ENCODE results near the gene PTPN1. TPM values are rescaled to one million over a fixed set of nuclear protein-coding genes. Genes with fewer than 3 reads are reported as not detected.
A peak's percentile ranks its signal among the peaks of the same experiment; 100 is the strongest.

PTPN1 gene
- polyA plus RNA-seq, 3 donors = 12.4 to 21.4 (median 19.1) TPM

GRCh38 chr20:50591233-50591852 lies 81.2 kb downstream of the PTPN1 start:
- no peak overlapping the region for H3K9ac ChIP-seq (ENCODE audit: insufficient read depth, low read length, poor library complexity, severe bottlenecking)
- TF ChIP-seq CTCF (IDR thresholded peaks at IDR 0.05) = no peak
- Mint-ChIP-seq H3K4me3 (no peak overlapping the region), H3K36me3 (peaks cover 22 to 42% of the 10 kb centered on the region in 2 donors), H3K4me1 (peaks cover 4% of the 10 kb centered on the region), H3K27me3 (ENCODE audit: low read depth in 3 of 3) (peaks cover 0 to 7% (median 5%) of the 10 kb centered on the region in 3 donors), H3K9me3 (no peaks in the 10 kb centered on the region), H3K27ac (no peak overlapping the region)
- no peak overlapping the region for H3K27ac ChIP-seq (ENCODE audit: low read depth in 1 of 2, low read length in 2 of 2)
- H3K4me2 ChIP-seq (replicated peaks; ENCODE audit: extremely low read depth, low read length, poor library complexity, severe bottlenecking) = no peak overlapping the region
- H2AFZ ChIP-seq (ENCODE audit: insufficient read depth, low read depth, low read length, poor library complexity, severe bottlenecking) = no peak overlapping the region
- peaks cover 8% of the 10 kb centered on the region for H4K20me1 ChIP-seq (ENCODE audit: insufficient read depth, low read length)
- no peaks in the 10 kb centered on the region for H3K9me3 ChIP-seq (replicated peaks in 1 of 2; ENCODE audit: control insufficient read depth in 1 of 2, insufficient read depth in 1 of 2, low read length in 2 of 2)
- DNase-seq = no peak
- 100% methylated on average over 1 of the region's 5 CpGs for WGBS (ENCODE audit: insufficient coverage)
- H3K27me3 ChIP-seq (ENCODE audit: control insufficient read depth in 2 of 2, insufficient read depth in 2 of 2, low read length in 2 of 2) = no peaks in the 10 kb centered on the region
- H3K4me1 ChIP-seq (ENCODE audit: control insufficient read depth in 1 of 2, insufficient read depth in 2 of 2, low read length in 2 of 2) = no peaks in the 10 kb centered on the region
- no peak overlapping the region for H3K4me3 ChIP-seq (replicated peaks in 1 of 3; ENCODE audit: low read depth in 2 of 3, low read length in 3 of 3)
- H3K79me2 ChIP-seq (ENCODE audit: insufficient read depth, low read length) = no peaks in the 10 kb centered on the region
- H3K36me3 ChIP-seq (replicated peaks in 1 of 2; ENCODE audit: control insufficient read depth in 1 of 2, insufficient read depth in 2 of 2, low read length in 2 of 2) = peaks cover 20 to 32% of the 10 kb centered on the region in 2 donors
- intact Hi-C loops (cut with micrococcal nuclease) = no loop called here

GRCh38 chr20:50592282-50593004 lies 82.3 kb downstream of the PTPN1 start:
- no peak overlapping the region for H3K27ac ChIP-seq (ENCODE audit: low read depth in 1 of 2, low read length in 2 of 2)
- intact Hi-C loops (cut with micrococcal nuclease) = no loop called here

More at GRCh38 chr20:50592282-50593004, 82.3 kb downstream of the PTPN1 start:
- no peak overlapping the region for H2AFZ ChIP-seq (ENCODE audit: insufficient read depth, low read depth, low read length, poor library complexity, severe bottlenecking)
- no peaks in the 10 kb centered on the region for H3K27me3 ChIP-seq (ENCODE audit: control insufficient read depth in 2 of 2, insufficient read depth in 2 of 2, low read length in 2 of 2)
- Mint-ChIP-seq H3K36me3 (peaks cover 11 to 31% of the 10 kb centered on the region in 2 donors), H3K27ac (peak overlapping the region in 1 of 7 donors; percentile 15), H3K4me1 (peaks cover 5% of the 10 kb centered on the region), H3K9me3 (no peaks in the 10 kb centered on the region), H3K4me3 (no peak overlapping the region), H3K27me3 (ENCODE audit: low read depth in 3 of 3) (peaks cover 2 to 10% (median 5%) of the 10 kb centered on the region in 3 donors)
- no peaks in the 10 kb centered on the region for H3K4me1 ChIP-seq (ENCODE audit: control insufficient read depth in 1 of 2, insufficient read depth in 2 of 2, low read length in 2 of 2)
- no peak overlapping the region for H3K4me2 ChIP-seq (replicated peaks; ENCODE audit: extremely low read depth, low read length, poor library complexity, severe bottlenecking)
- TF ChIP-seq CTCF (IDR thresholded peaks at IDR 0.05) = no peak
- no peaks in the 10 kb centered on the region for H3K79me2 ChIP-seq (ENCODE audit: insufficient read depth, low read length)
- peaks cover 8% of the 10 kb centered on the region for H4K20me1 ChIP-seq (ENCODE audit: insufficient read depth, low read length)
- no peak overlapping the region for H3K9ac ChIP-seq (ENCODE audit: insufficient read depth, low read length, poor library complexity, severe bottlenecking)
- H3K36me3 ChIP-seq (replicated peaks in 1 of 2; ENCODE audit: control insufficient read depth in 1 of 2, insufficient read depth in 2 of 2, low read length in 2 of 2) = peaks cover 9 to 21% of the 10 kb centered on the region in 2 donors
- DNase-seq = no peak
- no peaks in the 10 kb centered on the region for H3K9me3 ChIP-seq (replicated peaks in 1 of 2; ENCODE audit: control insufficient read depth in 1 of 2, insufficient read depth in 1 of 2, low read length in 2 of 2)
- 93% methylated on average over 15 of the region's 19 CpGs for WGBS (ENCODE audit: insufficient coverage)
- H3K4me3 ChIP-seq (replicated peaks in 1 of 3; ENCODE audit: low read depth in 2 of 3, low read length in 3 of 3) = no peak overlapping the region
